Measurements from ENCODE around the gene KAT8. TPM values are rescaled to one million over a fixed set of nuclear protein-coding genes. Genes with fewer than 3 reads are reported as not detected.

KAT8 gene
- total and polyA plus RNA-seq, 9 of the 15 experiments (the other 6 are each of a cell fraction or from before 2014, with no cell fraction given), result 10.0 to 98.5 (median 76.4) TPM

DNA sequence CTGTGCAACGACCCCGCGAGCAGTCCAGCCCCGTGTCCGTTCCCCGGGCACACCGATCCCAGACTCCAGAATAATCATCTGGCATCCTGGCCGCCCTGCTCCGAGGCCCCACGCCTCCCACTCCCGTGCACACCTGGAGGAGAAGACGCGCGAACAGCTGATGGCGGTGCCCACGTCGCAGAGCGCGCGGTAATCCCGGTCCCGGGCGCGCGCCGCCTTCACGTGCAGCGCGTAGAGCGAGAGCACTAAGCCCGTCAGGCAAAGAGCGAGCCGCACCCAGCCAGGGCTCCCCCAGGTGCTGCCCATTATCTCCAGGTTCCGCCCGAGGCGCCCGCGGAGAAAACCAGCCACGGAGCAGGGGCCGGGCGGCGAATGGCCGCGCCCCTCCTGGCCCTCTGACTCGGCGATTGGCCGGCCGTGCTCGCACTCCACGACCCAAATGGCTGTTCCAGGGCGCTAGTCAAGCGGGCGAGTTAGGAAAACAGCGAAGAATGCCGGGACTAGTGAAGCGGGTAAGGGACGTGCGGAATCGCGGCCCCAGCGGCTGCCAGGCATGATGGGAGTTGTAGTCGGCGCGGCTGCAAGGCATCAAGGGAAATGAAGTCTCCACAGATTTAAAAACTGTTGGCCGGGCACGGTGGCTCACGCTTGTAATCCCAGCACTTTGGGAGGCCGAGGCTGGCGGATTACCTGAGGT is 22.9 kb upstream of the KAT8 start, which contains the start of gene VKORC1 (continued):
- TF ChIP-seq, protein P1, sequence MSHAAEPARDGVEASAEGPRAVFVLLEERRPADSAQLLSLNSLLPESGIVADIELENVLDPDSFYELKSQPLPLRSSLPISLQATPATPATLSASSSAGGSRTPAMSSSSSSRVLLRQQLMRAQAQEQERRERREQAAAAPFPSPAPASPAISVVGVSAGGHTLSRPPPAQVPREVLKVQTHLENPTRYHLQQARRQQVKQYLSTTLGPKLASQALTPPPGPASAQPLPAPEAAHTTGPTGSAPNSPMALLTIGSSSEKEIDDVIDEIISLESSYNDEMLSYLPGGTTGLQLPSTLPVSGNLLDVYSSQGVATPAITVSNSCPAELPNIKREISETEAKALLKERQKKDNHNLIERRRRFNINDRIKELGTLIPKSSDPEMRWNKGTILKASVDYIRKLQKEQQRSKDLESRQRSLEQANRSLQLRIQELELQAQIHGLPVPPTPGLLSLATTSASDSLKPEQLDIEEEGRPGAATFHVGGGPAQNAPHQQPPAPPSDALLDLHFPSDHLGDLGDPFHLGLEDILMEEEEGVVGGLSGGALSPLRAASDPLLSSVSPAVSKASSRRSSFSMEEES (CRISPR knock-in tag; IDR thresholded peaks at IDR 0.05), result no peak
- TF ChIP-seq SOX6 (IDR thresholded peaks at IDR 0.05) (peak; percentile 69; the same call in 1 of the 2 replicates), NFXL1 (CRISPR knock-in tag; IDR thresholded peaks at IDR 0.05) (no peak), RFX5 (IDR thresholded peaks at IDR 0.05; ENCODE audit: low read depth, low read length) (no peak), ATF1 (CRISPR knock-in tag; IDR thresholded peaks at IDR 0.05) (no peak), ATF1 (tag; IDR thresholded peaks at IDR 0.05) (peak; percentile 77), HNRNPLL (IDR thresholded peaks at IDR 0.05; ENCODE audit: low read depth, low read length, poor library complexity, severe bottlenecking) (peak; percentile 92), ZNF707 (CRISPR knock-in tag; conservative IDR thresholded peaks at IDR 0.05) (no peak), CHCHD3 (CRISPR knock-in tag; IDR thresholded peaks at IDR 0.05) (no peak), KHSRP (IDR thresholded peaks at IDR 0.05) (no peak), NONO (IDR thresholded peaks at IDR 0.05; ENCODE audit: low read depth in 2 of 2, low read length in 1 of 2) (no peak), POLR2AphosphoS2 (IDR thresholded peaks at IDR 0.05; ENCODE audit: low read length) (no peak), ASH1L (IDR thresholded peaks at IDR 0.05; ENCODE audit: borderline replicate concordance, low read depth, partially characterized antibody) (no peak), JUNB (CRISPR knock-in tag; conservative IDR thresholded peaks at IDR 0.05) (no peak), HDAC1 (IDR thresholded peaks at IDR 0.05) (peak in 1 of 2 experiments; percentile 81; a peak in 2 of 4 replicates), ZNF764 (CRISPR knock-in tag; IDR thresholded peaks at IDR 0.05; ENCODE audit: low read depth) (no peak), HDAC6 (IDR thresholded peaks at IDR 0.05; ENCODE audit: low read depth, low read length) (no peak), ERF (CRISPR knock-in tag; IDR thresholded peaks at IDR 0.05) (no peak), ETV5 (CRISPR knock-in tag; IDR thresholded peaks at IDR 0.05; ENCODE audit: low read depth) (no peak; the same call in 1 of the 2 replicates), HIVEP1 (CRISPR knock-in tag; IDR thresholded peaks at IDR 0.05) (no peak), NRF1 (conservative IDR thresholded peaks at IDR 0.05 in 1 of 2, IDR thresholded peaks at IDR 0.05 in 1 of 2) (peak; percentile 76 to 81), PHB (CRISPR knock-in tag; IDR thresholded peaks at IDR 0.05) (no peak), LCOR (CRISPR knock-in tag; IDR thresholded peaks at IDR 0.05) (no peak; the same call in 1 of the 2 replicates)
- TF ChIP-seq, protein P2, sequence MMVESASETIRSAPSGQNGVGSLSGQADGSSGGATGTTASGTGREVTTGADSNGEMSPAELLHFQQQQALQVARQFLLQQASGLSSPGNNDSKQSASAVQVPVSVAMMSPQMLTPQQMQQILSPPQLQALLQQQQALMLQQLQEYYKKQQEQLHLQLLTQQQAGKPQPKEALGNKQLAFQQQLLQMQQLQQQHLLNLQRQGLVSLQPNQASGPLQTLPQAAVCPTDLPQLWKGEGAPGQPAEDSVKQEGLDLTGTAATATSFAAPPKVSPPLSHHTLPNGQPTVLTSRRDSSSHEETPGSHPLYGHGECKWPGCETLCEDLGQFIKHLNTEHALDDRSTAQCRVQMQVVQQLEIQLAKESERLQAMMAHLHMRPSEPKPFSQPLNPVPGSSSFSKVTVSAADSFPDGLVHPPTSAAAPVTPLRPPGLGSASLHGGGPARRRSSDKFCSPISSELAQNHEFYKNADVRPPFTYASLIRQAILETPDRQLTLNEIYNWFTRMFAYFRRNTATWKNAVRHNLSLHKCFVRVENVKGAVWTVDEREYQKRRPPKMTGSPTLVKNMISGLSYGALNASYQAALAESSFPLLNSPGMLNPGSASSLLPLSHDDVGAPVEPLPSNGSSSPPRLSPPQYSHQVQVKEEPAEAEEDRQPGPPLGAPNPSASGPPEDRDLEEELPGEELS (CRISPR knock-in tag; IDR thresholded peaks at IDR 0.05; ENCODE audit: borderline replicate concordance), result no peak
- TF ChIP-seq, protein P3, sequence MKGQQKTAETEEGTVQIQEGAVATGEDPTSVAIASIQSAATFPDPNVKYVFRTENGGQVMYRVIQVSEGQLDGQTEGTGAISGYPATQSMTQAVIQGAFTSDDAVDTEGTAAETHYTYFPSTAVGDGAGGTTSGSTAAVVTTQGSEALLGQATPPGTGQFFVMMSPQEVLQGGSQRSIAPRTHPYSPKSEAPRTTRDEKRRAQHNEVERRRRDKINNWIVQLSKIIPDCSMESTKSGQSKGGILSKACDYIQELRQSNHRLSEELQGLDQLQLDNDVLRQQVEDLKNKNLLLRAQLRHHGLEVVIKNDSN (CRISPR knock-in tag; IDR thresholded peaks at IDR 0.05), result peak; percentile 55
- TF ChIP-seq, protein P4, sequence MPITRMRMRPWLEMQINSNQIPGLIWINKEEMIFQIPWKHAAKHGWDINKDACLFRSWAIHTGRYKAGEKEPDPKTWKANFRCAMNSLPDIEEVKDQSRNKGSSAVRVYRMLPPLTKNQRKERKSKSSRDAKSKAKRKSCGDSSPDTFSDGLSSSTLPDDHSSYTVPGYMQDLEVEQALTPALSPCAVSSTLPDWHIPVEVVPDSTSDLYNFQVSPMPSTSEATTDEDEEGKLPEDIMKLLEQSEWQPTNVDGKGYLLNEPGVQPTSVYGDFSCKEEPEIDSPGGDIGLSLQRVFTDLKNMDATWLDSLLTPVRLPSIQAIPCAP (CRISPR knock-in tag; IDR thresholded peaks at IDR 0.05; ENCODE audit: borderline replicate concordance), result no peak
